DND-41 (cell line): ENCODE measurements around the gene ARHGAP15.

Experiments used
- EZH2 ChIP-seq: IDR thresholded peaks from 3 replicates; pipeline ENCODE4 v1.6.1; 2012; ENCODE audit warnings: borderline replicate concordance, low read depth, mild to moderate bottlenecking, moderate library complexity, low read length, inconsistent platforms; ENCODE audit not compliant: severe bottlenecking
- TF ChIP-seq, protein P1 (sequence below): IDR thresholded peaks from 2 replicates; pipeline ENCODE4 v1.5.1; 2012; ENCODE audit warnings: borderline replicate concordance, low read length, moderate library complexity, mild to moderate bottlenecking; ENCODE audit not compliant: poor library complexity, severe bottlenecking; ENCODE audit errors: extremely low read depth

DNA sequence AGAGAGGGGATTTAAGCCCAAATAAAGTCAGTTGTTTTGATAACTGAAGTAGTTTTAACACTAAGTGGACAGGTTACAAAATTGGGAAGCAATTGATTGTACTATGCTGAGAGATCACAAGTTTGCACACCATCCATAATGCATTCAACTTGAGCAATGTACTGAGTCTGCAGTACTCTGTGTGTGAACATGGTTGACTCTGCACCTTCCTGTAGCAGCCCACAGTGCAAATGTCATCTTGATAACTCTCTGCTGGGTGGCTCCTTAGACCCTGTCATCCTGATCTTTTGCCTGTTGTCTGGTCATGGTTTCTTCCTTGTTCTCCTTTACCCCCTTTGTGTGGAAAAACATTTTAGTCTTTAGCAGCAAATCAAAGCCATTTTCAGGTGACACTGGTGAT is 168.0 kb downstream of the ARHGAP15 start:
- TF ChIP-seq, protein P1, sequence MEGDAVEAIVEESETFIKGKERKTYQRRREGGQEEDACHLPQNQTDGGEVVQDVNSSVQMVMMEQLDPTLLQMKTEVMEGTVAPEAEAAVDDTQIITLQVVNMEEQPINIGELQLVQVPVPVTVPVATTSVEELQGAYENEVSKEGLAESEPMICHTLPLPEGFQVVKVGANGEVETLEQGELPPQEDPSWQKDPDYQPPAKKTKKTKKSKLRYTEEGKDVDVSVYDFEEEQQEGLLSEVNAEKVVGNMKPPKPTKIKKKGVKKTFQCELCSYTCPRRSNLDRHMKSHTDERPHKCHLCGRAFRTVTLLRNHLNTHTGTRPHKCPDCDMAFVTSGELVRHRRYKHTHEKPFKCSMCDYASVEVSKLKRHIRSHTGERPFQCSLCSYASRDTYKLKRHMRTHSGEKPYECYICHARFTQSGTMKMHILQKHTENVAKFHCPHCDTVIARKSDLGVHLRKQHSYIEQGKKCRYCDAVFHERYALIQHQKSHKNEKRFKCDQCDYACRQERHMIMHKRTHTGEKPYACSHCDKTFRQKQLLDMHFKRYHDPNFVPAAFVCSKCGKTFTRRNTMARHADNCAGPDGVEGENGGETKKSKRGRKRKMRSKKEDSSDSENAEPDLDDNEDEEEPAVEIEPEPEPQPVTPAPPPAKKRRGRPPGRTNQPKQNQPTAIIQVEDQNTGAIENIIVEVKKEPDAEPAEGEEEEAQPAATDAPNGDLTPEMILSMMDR = no peak
- no peak for TF ChIP-seq EZH2
